Thoracic aorta (tissue), 2 donors: ENCODE data around the gene TBX1. TPM values are rescaled to one million over a fixed set of nuclear protein-coding genes. Genes with fewer than 3 reads are reported as not detected.

ENCODE experiments used
- ATAC-seq: fragments of 150-250 bp; one replicate; pipeline ENCODE4 v1.8.0; 2017; ENCODE audit warnings: low read depth; ENCODE audit not compliant: insufficient number of reproducible peaks, low FRiP score
- DNase-seq: peaks from one replicate; pipeline ENCODE4 v3.0.0-alpha.2; 2020; ENCODE audit warnings: low spot score
- H3K27ac ChIP-seq, 2 donors: fragments of 200-600 bp; sonication (generic); 1 replicate in 1 of 2; 2 replicates in 1 of 2; pipeline ENCODE4 v1.5.1; 2016; ENCODE audit warnings: mild to moderate bottlenecking in 2 of 2, moderate library complexity in 2 of 2
- H3K27me3 ChIP-seq: fragments of 200-600 bp; sonication (generic); replicated peaks from 2 replicates; pipeline ENCODE4 v1.6.0; 2016; ENCODE audit warnings: mild to moderate bottlenecking; ENCODE audit not compliant: insufficient read depth
- H3K36me3 ChIP-seq: fragments of 200-600 bp; sonication (generic); one replicate; pipeline ENCODE4 v1.5.1; 2016
- H3K4me1 ChIP-seq, 2 donors: fragments of 200-600 bp; sonication (generic); 1 replicate in 1 of 2; 2 replicates in 1 of 2; pipeline versions ENCODE4 v1.5.1 to v1.6.0; 2016; ENCODE audit warnings: low read depth in 2 of 2, mild to moderate bottlenecking in 1 of 2; ENCODE audit not compliant: control insufficient read depth in 1 of 2
- H3K4me3 ChIP-seq: fragments of 200-600 bp; sonication (generic); 2 replicates; pipeline ENCODE4 v1.5.1; 2016; ENCODE audit warnings: mild to moderate bottlenecking
- H3K9me3 ChIP-seq: fragments of 200-600 bp; sonication (generic); 2 replicates; pipeline ENCODE4 v1.5.1; 2016
- CTCF ChIP-seq: fragments of 200-600 bp; sonication (generic); IDR thresholded peaks from one replicate; pipeline ENCODE4 v1.5.1; 2019; ENCODE audit warnings: antibody characterized with exemption
- total RNA-seq, 2 donors: library from RNA; depleted of rRNA; stranded (reverse); fragments of >200 nt; gene quantifications; one replicate each; pipeline versions ENCODE4 v1.1.0 to v1.2.3, GENCODE V29; 2016

Gene TBX1
- total RNA-seq, 2 donors from 2014 or later: 2.7 to 8.0 TPM

GRCh38 chr22:19802001-19802893 is 41.7 kb downstream of the TBX1 start:
- TF ChIP-seq CTCF: no peak
- ATAC-seq (no peak), DNase-seq (no peak)
- Histone ChIP-seq H3K27me3 (no peaks in the 10 kb centered on the region), H3K4me3 (no peak overlapping the region), H3K36me3 (no peaks in the 10 kb centered on the region), H3K27ac (no peak overlapping the region), H3K9me3 (no peaks in the 10 kb centered on the region), H3K4me1 (peaks cover 0 to 39% of the 10 kb centered on the region in 2 donors)

- Histone ChIP-seq H3K9me3 (no peaks in the 10 kb centered on the region), H3K27me3 (no peaks in the 10 kb centered on the region), H3K27ac (no peak overlapping the region), H3K4me1 (peaks cover 0 to 39% of the 10 kb centered on the region in 2 donors), H3K36me3 (no peaks in the 10 kb centered on the region), H3K4me3 (no peak overlapping the region)
- no peak for TF ChIP-seq CTCF
- no peak for DNase-seq
- no peak for ATAC-seq
These were observed 42.5 kb downstream of the TBX1 start for GRCh38 chr22:19802894-19803735.

GRCh38 chr22:19803736-19804267 is 43.2 kb downstream of the TBX1 start:
- Histone ChIP-seq H3K36me3 (no peaks in the 10 kb centered on the region), H3K9me3 (no peaks in the 10 kb centered on the region), H3K4me3 (no peak overlapping the region), H3K27ac (no peak overlapping the region), H3K27me3 (no peaks in the 10 kb centered on the region), H3K4me1 (peaks cover 0 to 36% of the 10 kb centered on the region in 2 donors)
- ATAC-seq: no peak
- no peak for DNase-seq
- TF ChIP-seq CTCF: no peak

- no peak overlapping the region for H3K27ac ChIP-seq
- no peaks in the 10 kb centered on the region for H3K9me3 ChIP-seq
- H3K27me3 ChIP-seq: no peaks in the 10 kb centered on the region
- H3K36me3 ChIP-seq: no peaks in the 10 kb centered on the region
- no peak overlapping the region for H3K4me3 ChIP-seq
- H3K4me1 ChIP-seq: peaks cover 0 to 19% of the 10 kb centered on the region in 2 donors
- no peak for ATAC-seq
- DNase-seq: no peak
- TF ChIP-seq CTCF: no peak
These were observed 45.2 kb downstream of the TBX1 start for GRCh38 chr22:19805821-19806212.
